ENCODE data around the gene CEP126. TPM values are rescaled to one million over a fixed set of nuclear protein-coding genes. Genes with fewer than 3 reads are reported as not detected.
A peak's percentile ranks its signal among the peaks of the same experiment; 100 is the strongest.

Gene CEP126
- total and polyA plus RNA-seq, 8 donors = 3.6 to 18.2 (median 12.6) TPM

DNA sequence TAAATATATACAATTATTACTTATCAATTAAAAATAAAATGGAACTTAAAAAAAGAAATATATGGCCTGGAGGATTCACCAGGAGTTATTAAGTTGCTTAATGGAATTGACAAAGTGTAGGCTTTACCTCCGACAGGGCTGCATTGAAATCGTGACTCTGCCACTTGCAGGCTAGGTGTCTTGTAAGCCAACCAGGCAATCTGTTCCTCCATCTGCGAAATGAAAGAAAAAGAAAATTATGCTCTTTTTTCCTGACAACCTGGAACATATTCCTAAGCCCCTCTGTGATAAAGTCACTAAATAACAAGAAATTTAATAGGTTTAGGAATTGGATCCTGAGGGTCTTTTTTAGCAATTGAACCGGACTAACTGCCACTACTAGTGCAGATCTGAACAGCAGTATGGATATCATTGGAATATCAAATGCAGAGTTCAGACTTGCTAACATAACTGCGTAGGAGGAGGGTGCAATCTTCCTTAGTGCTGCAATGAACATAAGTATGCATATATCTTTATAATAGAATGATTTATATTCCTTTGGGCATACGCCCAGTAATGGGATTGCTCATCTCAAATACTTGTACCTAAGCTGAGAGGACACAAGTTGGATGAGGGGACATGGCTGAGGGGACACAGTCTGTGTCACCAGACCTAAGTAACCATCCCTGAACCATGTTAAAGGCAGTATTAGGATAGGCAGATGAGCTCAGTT is 42.5 kb upstream of the CEP126 start:
- H3K27me3 ChIP-seq = no peaks in the 10 kb centered on the region
- no peaks in the 10 kb centered on the region for H3K36me3 ChIP-seq
- no peaks in the 10 kb centered on the region for H3K9me3 ChIP-seq
- H3K27ac ChIP-seq = no peak overlapping the region
- no peaks in the 10 kb centered on the region for H3K4me1 ChIP-seq
- TF ChIP-seq, protein P1, sequence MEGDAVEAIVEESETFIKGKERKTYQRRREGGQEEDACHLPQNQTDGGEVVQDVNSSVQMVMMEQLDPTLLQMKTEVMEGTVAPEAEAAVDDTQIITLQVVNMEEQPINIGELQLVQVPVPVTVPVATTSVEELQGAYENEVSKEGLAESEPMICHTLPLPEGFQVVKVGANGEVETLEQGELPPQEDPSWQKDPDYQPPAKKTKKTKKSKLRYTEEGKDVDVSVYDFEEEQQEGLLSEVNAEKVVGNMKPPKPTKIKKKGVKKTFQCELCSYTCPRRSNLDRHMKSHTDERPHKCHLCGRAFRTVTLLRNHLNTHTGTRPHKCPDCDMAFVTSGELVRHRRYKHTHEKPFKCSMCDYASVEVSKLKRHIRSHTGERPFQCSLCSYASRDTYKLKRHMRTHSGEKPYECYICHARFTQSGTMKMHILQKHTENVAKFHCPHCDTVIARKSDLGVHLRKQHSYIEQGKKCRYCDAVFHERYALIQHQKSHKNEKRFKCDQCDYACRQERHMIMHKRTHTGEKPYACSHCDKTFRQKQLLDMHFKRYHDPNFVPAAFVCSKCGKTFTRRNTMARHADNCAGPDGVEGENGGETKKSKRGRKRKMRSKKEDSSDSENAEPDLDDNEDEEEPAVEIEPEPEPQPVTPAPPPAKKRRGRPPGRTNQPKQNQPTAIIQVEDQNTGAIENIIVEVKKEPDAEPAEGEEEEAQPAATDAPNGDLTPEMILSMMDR (IDR thresholded peaks at IDR 0.05) = no peak
- no peak overlapping the region for H3K4me3 ChIP-seq
- DNase-seq (no peak), ATAC-seq (no peak)
- intact Hi-C loops (cut with DNase I) = no loop called here

- Histone ChIP-seq H3K27me3 (no peaks in the 10 kb centered on the region), H3K36me3 (no peaks in the 10 kb centered on the region), H3K27ac (no peak overlapping the region), H3K4me1 (no peaks in the 10 kb centered on the region), H3K9me3 (no peaks in the 10 kb centered on the region), H3K4me3 (no peak overlapping the region)
- ATAC-seq (no peak), DNase-seq (peak in 1 of 4 donors; percentile 24)
- intact Hi-C loops (cut with DNase I) = no loop called here
- TF ChIP-seq, protein P1 (IDR thresholded peaks at IDR 0.05) = peak in 1 of 2 donors; percentile 12
Observed at GRCh38 chr11:101880222-101880621, 34.6 kb upstream of the CEP126 start.

GRCh38 chr11:101881586-101881985 is 33.2 kb upstream of the CEP126 start:
- H3K4me3 ChIP-seq = no peak overlapping the region
- intact Hi-C loops (cut with DNase I) = no loop called here
- no peaks in the 10 kb centered on the region for H3K9me3 ChIP-seq
- H3K36me3 ChIP-seq = no peaks in the 10 kb centered on the region
- H3K27me3 ChIP-seq = no peaks in the 10 kb centered on the region
- ATAC-seq = no peak
- no peak overlapping the region for H3K27ac ChIP-seq
- TF ChIP-seq, protein P1 (IDR thresholded peaks at IDR 0.05) = no peak
- DNase-seq = no peak
- no peaks in the 10 kb centered on the region for H3K4me1 ChIP-seq

- Histone ChIP-seq H3K4me3 (no peak overlapping the region), H3K36me3 (no peaks in the 10 kb centered on the region), H3K9me3 (no peaks in the 10 kb centered on the region), H3K4me1 (no peaks in the 10 kb centered on the region), H3K27ac (no peak overlapping the region), H3K27me3 (no peaks in the 10 kb centered on the region)
- TF ChIP-seq, protein P1 (IDR thresholded peaks at IDR 0.05) = no peak
- ATAC-seq (no peak), DNase-seq (no peak)
- intact Hi-C loops (cut with DNase I) = no loop called here
Observed at GRCh38 chr11:101885631-101886030, 29.2 kb upstream of the CEP126 start.

- TF ChIP-seq, protein P1 (IDR thresholded peaks at IDR 0.05) = no peak
- ATAC-seq = no peak
- intact Hi-C loops (cut with DNase I) = no loop called here
Observed at GRCh38 chr11:101889767-101890166, 25.0 kb upstream of the CEP126 start.

More at GRCh38 chr11:101889767-101890166, 25.0 kb upstream of the CEP126 start:
- Histone ChIP-seq H3K27ac (no peak overlapping the region), H3K4me3 (no peak overlapping the region), H3K36me3 (no peaks in the 10 kb centered on the region), H3K4me1 (no peaks in the 10 kb centered on the region), H3K9me3 (no peaks in the 10 kb centered on the region), H3K27me3 (no peaks in the 10 kb centered on the region)
- no peak for DNase-seq
